ENCODE data around the gene RAPGEF3. TPM values are rescaled to one million over a fixed set of nuclear protein-coding genes. Genes with fewer than 3 reads are reported as not detected.

The RAPGEF3 gene
- total RNA-seq, 3 donors from 2014 or later = 40.6 to 87.8 (median 60.3) TPM

GRCh38 chr12:47789712-47790489, 31.2 kb upstream of the RAPGEF3 start:
- Histone ChIP-seq H3K9me3 (no peaks in the 10 kb centered on the region), H3K4me3 (no peak overlapping the region), H3K36me3 (peaks cover 10% of the 10 kb centered on the region), H3K27me3 (no peaks in the 10 kb centered on the region), H3K27ac (peak overlapping the region in 1 of 2 donors; percentile 12), H3K4me1 (no peaks in the 10 kb centered on the region)
- intact Hi-C loops (cut with DNase I; ENCODE audit: low total_unique reads) = no loop called here
- DNase-seq (ENCODE audit: low spot score in 2 of 2) = no peak
- TF ChIP-seq POLR2A (IDR thresholded peaks at IDR 0.05) = no peak
- TF ChIP-seq POLR2AphosphoS5 (IDR thresholded peaks at IDR 0.05) = no peak
- TF ChIP-seq CTCF (IDR thresholded peaks at IDR 0.05) = no peak

- H3K27me3 ChIP-seq = no peaks in the 10 kb centered on the region
- H3K9me3 ChIP-seq = no peaks in the 10 kb centered on the region
- no peaks in the 10 kb centered on the region for H3K4me1 ChIP-seq
- H3K4me3 ChIP-seq = no peak overlapping the region
- H3K36me3 ChIP-seq = peaks cover 10% of the 10 kb centered on the region
- intact Hi-C loops (cut with DNase I; ENCODE audit: low total_unique reads) = no loop called here
- no peak overlapping the region for H3K27ac ChIP-seq
- no peak for DNase-seq (ENCODE audit: low spot score in 2 of 2)
- TF ChIP-seq POLR2AphosphoS5 (IDR thresholded peaks at IDR 0.05) (no peak), POLR2A (IDR thresholded peaks at IDR 0.05) (no peak), CTCF (IDR thresholded peaks at IDR 0.05) (no peak)
Measured at GRCh38 chr12:47789141-47789540, 30.5 kb upstream of the RAPGEF3 start.

GRCh38 chr12:47787596-47788319, 29.1 kb upstream of the RAPGEF3 start:
- Histone ChIP-seq H3K36me3 (peaks cover 10% of the 10 kb centered on the region), H3K27me3 (no peaks in the 10 kb centered on the region), H3K27ac (peak overlapping the region; percentile 21 to 88), H3K4me1 (peaks cover 0 to 3% of the 10 kb centered on the region in 2 donors), H3K4me3 (no peak overlapping the region), H3K9me3 (no peaks in the 10 kb centered on the region)
- no peak for DNase-seq (ENCODE audit: low spot score in 2 of 2)
- no peak for TF ChIP-seq CTCF (IDR thresholded peaks at IDR 0.05)
- no peak for TF ChIP-seq POLR2AphosphoS5 (IDR thresholded peaks at IDR 0.05)
- TF ChIP-seq POLR2A (IDR thresholded peaks at IDR 0.05) = no peak
- intact Hi-C loops (cut with DNase I; ENCODE audit: low total_unique reads) = no loop called here

- TF ChIP-seq CTCF (IDR thresholded peaks at IDR 0.05) = no peak
- no peak for TF ChIP-seq POLR2A (IDR thresholded peaks at IDR 0.05)
- TF ChIP-seq POLR2AphosphoS5 (IDR thresholded peaks at IDR 0.05) = no peak
- Histone ChIP-seq H3K27me3 (no peaks in the 10 kb centered on the region), H3K4me1 (peaks cover 0 to 11% of the 10 kb centered on the region in 2 donors), H3K36me3 (peaks cover 10% of the 10 kb centered on the region), H3K27ac (peak overlapping the region; percentile 42 to 88), H3K4me3 (no peak overlapping the region), H3K9me3 (no peaks in the 10 kb centered on the region)
- intact Hi-C loops (cut with DNase I; ENCODE audit: low total_unique reads) = no loop called here
- no peak for DNase-seq (ENCODE audit: low spot score in 2 of 2)
Measured at GRCh38 chr12:47786662-47787280, 28.1 kb upstream of the RAPGEF3 start.

Data from breast epithelium (tissue), 4 donors.